Measurements from ENCODE around the gene MPZ. TPM values are rescaled to one million over a fixed set of nuclear protein-coding genes. Genes with fewer than 3 reads are reported as not detected.

MPZ gene
- total RNA-seq, 1 donor from 2014 or later: 2.3 TPM

DNA sequence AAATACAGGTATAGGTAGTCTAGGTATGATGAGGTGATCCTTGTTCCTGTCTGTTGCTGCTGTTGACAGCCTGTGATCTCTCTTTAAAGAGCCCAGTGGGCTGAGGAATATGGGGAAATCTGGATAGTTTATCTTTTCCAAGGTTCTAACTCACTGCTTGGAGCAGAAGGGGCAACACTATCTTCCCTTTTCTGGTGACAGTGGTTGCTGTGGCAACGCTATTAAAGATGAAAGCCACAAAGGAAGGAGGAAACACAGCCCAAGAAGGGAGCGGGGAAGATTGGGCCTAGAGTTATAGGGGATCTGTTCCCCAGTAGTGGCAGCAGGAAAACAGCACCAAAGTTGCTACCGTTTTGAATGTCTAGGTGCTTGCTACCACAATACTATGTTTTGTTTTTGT, 42.4 kb downstream of the MPZ start:
- H3K36me3 ChIP-seq (ENCODE audit: insufficient read depth, low read length): no peaks in the 10 kb centered on the region
- H3K36me3 Mint-ChIP-seq (ENCODE audit: low read depth, unreplicated experiment): no peaks in the 10 kb centered on the region
- no peak overlapping the region for H3K9ac ChIP-seq (ENCODE audit: low read length)
- peaks cover 1% of the 10 kb centered on the region for H3K27me3 ChIP-seq (ENCODE audit: insufficient read depth, low read length)
- H3K4me3 ChIP-seq (ENCODE audit: insufficient read depth, low read depth, low read length): no peak overlapping the region
- H3K4me1 Mint-ChIP-seq (ENCODE audit: low read depth, unreplicated experiment): peaks cover 10% of the 10 kb centered on the region
- FAIRE-seq (no peak), DNase-seq (ENCODE audit: low read depth) (no peak)
- no peaks in the 10 kb centered on the region for H3K79me2 ChIP-seq (ENCODE audit: insufficient read depth, low read length)
- no peak overlapping the region for H2AFZ ChIP-seq (ENCODE audit: low read depth, low read length)
- H3K27ac ChIP-seq (ENCODE audit: low read depth, low read length): no peak overlapping the region
- H3K27me3 Mint-ChIP-seq (ENCODE audit: low read depth, unreplicated experiment): no peaks in the 10 kb centered on the region
- no peak overlapping the region for H3K4me2 ChIP-seq (ENCODE audit: low read length)
- no peaks in the 10 kb centered on the region for H3K9me3 Mint-ChIP-seq (ENCODE audit: unreplicated experiment)
- no peak overlapping the region for H3K27ac Mint-ChIP-seq (ENCODE audit: unreplicated experiment)
- H4K20me1 ChIP-seq (ENCODE audit: insufficient read depth, low read length): no peaks in the 10 kb centered on the region
- H3K4me1 ChIP-seq (ENCODE audit: insufficient read depth, low read length): peaks cover 6% of the 10 kb centered on the region
- no peaks in the 10 kb centered on the region for H3K9me3 ChIP-seq (ENCODE audit: insufficient read depth, low read depth, low read length)
- TF ChIP-seq, protein P1, sequence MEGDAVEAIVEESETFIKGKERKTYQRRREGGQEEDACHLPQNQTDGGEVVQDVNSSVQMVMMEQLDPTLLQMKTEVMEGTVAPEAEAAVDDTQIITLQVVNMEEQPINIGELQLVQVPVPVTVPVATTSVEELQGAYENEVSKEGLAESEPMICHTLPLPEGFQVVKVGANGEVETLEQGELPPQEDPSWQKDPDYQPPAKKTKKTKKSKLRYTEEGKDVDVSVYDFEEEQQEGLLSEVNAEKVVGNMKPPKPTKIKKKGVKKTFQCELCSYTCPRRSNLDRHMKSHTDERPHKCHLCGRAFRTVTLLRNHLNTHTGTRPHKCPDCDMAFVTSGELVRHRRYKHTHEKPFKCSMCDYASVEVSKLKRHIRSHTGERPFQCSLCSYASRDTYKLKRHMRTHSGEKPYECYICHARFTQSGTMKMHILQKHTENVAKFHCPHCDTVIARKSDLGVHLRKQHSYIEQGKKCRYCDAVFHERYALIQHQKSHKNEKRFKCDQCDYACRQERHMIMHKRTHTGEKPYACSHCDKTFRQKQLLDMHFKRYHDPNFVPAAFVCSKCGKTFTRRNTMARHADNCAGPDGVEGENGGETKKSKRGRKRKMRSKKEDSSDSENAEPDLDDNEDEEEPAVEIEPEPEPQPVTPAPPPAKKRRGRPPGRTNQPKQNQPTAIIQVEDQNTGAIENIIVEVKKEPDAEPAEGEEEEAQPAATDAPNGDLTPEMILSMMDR (IDR thresholded peaks at IDR 0.05; ENCODE audit: insufficient read depth, low read depth, low read length): no peak
- TF ChIP-seq EZH2 (IDR thresholded peaks at IDR 0.05; ENCODE audit: insufficient read depth, low read length): no peak
- H3K4me3 Mint-ChIP-seq (ENCODE audit: unreplicated experiment): no peak overlapping the region

DNA sequence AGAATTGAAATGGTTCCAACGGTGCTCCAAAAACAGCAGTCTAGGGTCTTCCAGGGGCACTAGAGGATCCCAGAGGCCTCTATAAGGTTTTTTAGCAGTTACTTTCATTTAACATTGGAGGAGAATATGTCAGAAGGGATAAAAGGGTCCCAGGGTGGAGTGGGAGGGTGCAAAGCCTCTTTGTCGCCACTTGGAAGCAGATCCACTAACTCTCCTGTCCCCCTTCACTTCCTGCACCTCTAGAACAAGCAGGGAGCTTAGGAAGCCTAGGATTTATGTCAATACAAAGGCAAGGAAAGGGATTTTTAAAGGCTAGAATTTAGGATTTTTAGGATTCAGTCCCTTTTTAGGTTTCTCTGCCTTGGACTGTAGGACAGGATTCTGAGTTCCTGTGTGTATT, 42.9 kb downstream of the MPZ start:
- DNase-seq (ENCODE audit: low read depth): no peak
- H2AFZ ChIP-seq (ENCODE audit: low read depth, low read length): no peak overlapping the region
- no peak overlapping the region for H3K9ac ChIP-seq (ENCODE audit: low read length)
- peaks cover 3% of the 10 kb centered on the region for H3K27me3 ChIP-seq (ENCODE audit: insufficient read depth, low read length)
- no peaks in the 10 kb centered on the region for H3K9me3 ChIP-seq (ENCODE audit: insufficient read depth, low read depth, low read length)
- Mint-ChIP-seq H3K4me3 (ENCODE audit: unreplicated experiment) (no peak overlapping the region), H3K9me3 (ENCODE audit: unreplicated experiment) (no peaks in the 10 kb centered on the region), H3K27me3 (ENCODE audit: low read depth, unreplicated experiment) (peaks cover under 1% of the 10 kb centered on the region), H3K4me1 (ENCODE audit: low read depth, unreplicated experiment) (peaks cover 10% of the 10 kb centered on the region), H3K36me3 (ENCODE audit: low read depth, unreplicated experiment) (no peaks in the 10 kb centered on the region), H3K27ac (ENCODE audit: unreplicated experiment) (peak overlapping the region; percentile 34)
- peaks cover 6% of the 10 kb centered on the region for H3K4me1 ChIP-seq (ENCODE audit: insufficient read depth, low read length)
- no peak overlapping the region for H3K4me3 ChIP-seq (ENCODE audit: insufficient read depth, low read depth, low read length)
- no peak for FAIRE-seq
- H4K20me1 ChIP-seq (ENCODE audit: insufficient read depth, low read length): no peaks in the 10 kb centered on the region
- no peak overlapping the region for H3K4me2 ChIP-seq (ENCODE audit: low read length)
- H3K36me3 ChIP-seq (ENCODE audit: insufficient read depth, low read length): no peaks in the 10 kb centered on the region
- no peak overlapping the region for H3K27ac ChIP-seq (ENCODE audit: low read depth, low read length)
- H3K79me2 ChIP-seq (ENCODE audit: insufficient read depth, low read length): no peaks in the 10 kb centered on the region
- TF ChIP-seq EZH2 (IDR thresholded peaks at IDR 0.05; ENCODE audit: insufficient read depth, low read length): no peak
- TF ChIP-seq, protein P1 (IDR thresholded peaks at IDR 0.05; ENCODE audit: insufficient read depth, low read depth, low read length): no peak

DNA sequence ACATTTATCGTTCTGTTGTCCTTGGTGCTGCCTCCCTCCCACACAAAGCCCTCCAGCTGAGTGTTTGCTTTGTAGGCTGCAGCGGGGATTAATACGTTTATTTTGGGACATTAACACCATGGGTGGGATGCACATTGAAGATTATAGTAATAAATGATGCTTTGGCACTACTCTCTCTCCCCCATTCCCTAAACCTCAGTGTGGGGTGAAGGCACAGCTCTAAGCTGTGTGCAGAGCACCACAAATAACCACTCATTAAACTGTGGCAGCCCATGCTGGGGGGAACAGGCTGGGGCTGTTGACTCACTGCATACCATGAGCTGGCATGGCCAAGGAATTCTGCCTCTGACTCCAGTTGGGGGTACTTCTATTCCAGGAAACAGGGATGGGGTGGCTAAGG, 43.6 kb downstream of the MPZ start:
- Mint-ChIP-seq H3K36me3 (ENCODE audit: low read depth, unreplicated experiment) (no peaks in the 10 kb centered on the region), H3K4me3 (ENCODE audit: unreplicated experiment) (no peak overlapping the region)
- H3K9ac ChIP-seq (ENCODE audit: low read length): no peak overlapping the region

More for the DNA sequence above, 43.6 kb downstream of the MPZ start:
- TF ChIP-seq, protein P1 (IDR thresholded peaks at IDR 0.05; ENCODE audit: insufficient read depth, low read depth, low read length): no peak
- no peak for TF ChIP-seq EZH2 (IDR thresholded peaks at IDR 0.05; ENCODE audit: insufficient read depth, low read length)
- FAIRE-seq: no peak
- Mint-ChIP-seq H3K9me3 (ENCODE audit: unreplicated experiment) (no peaks in the 10 kb centered on the region), H3K4me1 (ENCODE audit: low read depth, unreplicated experiment) (peaks cover 10% of the 10 kb centered on the region), H3K27me3 (ENCODE audit: low read depth, unreplicated experiment) (peaks cover 7% of the 10 kb centered on the region), H3K27ac (ENCODE audit: unreplicated experiment) (peak overlapping the region; percentile 80)
- Histone ChIP-seq H3K4me2 (ENCODE audit: low read length) (peak overlapping the region; percentile 36), H4K20me1 (ENCODE audit: insufficient read depth, low read length) (no peaks in the 10 kb centered on the region), H3K79me2 (ENCODE audit: insufficient read depth, low read length) (no peaks in the 10 kb centered on the region), H3K4me1 (ENCODE audit: insufficient read depth, low read length) (peaks cover 6% of the 10 kb centered on the region), H2AFZ (ENCODE audit: low read depth, low read length) (no peak overlapping the region), H3K27me3 (ENCODE audit: insufficient read depth, low read length) (peaks cover 8% of the 10 kb centered on the region), H3K9me3 (ENCODE audit: insufficient read depth, low read depth, low read length) (no peaks in the 10 kb centered on the region), H3K27ac (ENCODE audit: low read depth, low read length) (no peak overlapping the region), H3K36me3 (ENCODE audit: insufficient read depth, low read length) (no peaks in the 10 kb centered on the region), H3K4me3 (ENCODE audit: insufficient read depth, low read depth, low read length) (no peak overlapping the region)
- DNase-seq (ENCODE audit: low read depth): no peak
